SU-DHL-6 (cell line): ENCODE measurements around the gene KCNB1.

Experiments
- H2AFZ ChIP-seq: fragments of 200-600 bp; sonication (generic); 2 replicates; pipeline ENCODE4 v1.6.1; 2014; ENCODE audit warnings: low read depth, mild to moderate bottlenecking, moderate library complexity, mixed read lengths, antibody characterized with exemption, low read length; ENCODE audit not compliant: severe bottlenecking
- H3F3A ChIP-seq: fragments of 200-600 bp; shearing (Covaris generic); 2 replicates; pipeline ENCODE4 v1.6.0; 2016; ENCODE audit warnings: antibody characterized with exemption, mild to moderate bottlenecking; ENCODE audit not compliant: insufficient read depth
- H3K27ac ChIP-seq: fragments of 200-600 bp; sonication (generic); 2 replicates; pipeline ENCODE4 v1.5.1; 2016; ENCODE audit warnings: low read depth, mild to moderate bottlenecking, low read length, moderate library complexity, mixed read lengths
- H3K27me3 ChIP-seq: fragments of 200-600 bp; sonication (generic), shearing (Covaris generic); 2 replicates; pipeline ENCODE4 v1.6.0; 2014; ENCODE audit warnings: mild to moderate bottlenecking, low read length
- H3K36me3 ChIP-seq: fragments of 200-600 bp; sonication (generic); 2 replicates; pipeline ENCODE4 v1.6.1; 2014; ENCODE audit warnings: mild to moderate bottlenecking, low read length, mixed read lengths
- H3K4me2 ChIP-seq: fragments of 300-600, 200-600 bp; shearing (Covaris generic), sonication (generic); 2 replicates; pipeline ENCODE4 v1.6.0; 2014; ENCODE audit warnings: low read length, low read depth, mild to moderate bottlenecking; ENCODE audit not compliant: poor library complexity, severe bottlenecking
- H3K4me3 ChIP-seq: fragments of 200-600 bp; sonication (generic); 2 replicates; pipeline ENCODE4 v1.5.1; 2014; ENCODE audit warnings: antibody characterized with exemption, low read length, mild to moderate bottlenecking, mixed read lengths; ENCODE audit not compliant: insufficient read depth, poor library complexity, severe bottlenecking
- H3K79me2 ChIP-seq: fragments of 200-600 bp; sonication (generic); 2 replicates; pipeline ENCODE4 v1.6.1; 2014; ENCODE audit warnings: mild to moderate bottlenecking, low read length, moderate library complexity; ENCODE audit not compliant: insufficient read depth
- H3K9ac ChIP-seq: fragments of 200-600 bp; sonication (generic); 2 replicates; pipeline ENCODE4 v1.7.0; 2014; ENCODE audit warnings: mild to moderate bottlenecking, low read length
- H3K9me2 ChIP-seq: fragments of 200-600 bp; sonication (generic); replicated peaks from 2 replicates; pipeline ENCODE4 v1.6.1; 2014; ENCODE audit warnings: low read length; ENCODE audit not compliant: insufficient read depth
- H3K9me3 ChIP-seq: fragments of 200-600 bp; sonication (generic); 2 replicates; pipeline ENCODE4 v1.6.1; 2014; ENCODE audit warnings: low read length, mixed read lengths; ENCODE audit not compliant: insufficient read depth
- H4K20me1 ChIP-seq: fragments of 200-600 bp; sonication (generic); 2 replicates; pipeline ENCODE4 v1.6.1; 2014; ENCODE audit warnings: low read depth, mild to moderate bottlenecking, antibody characterized with exemption, low read length, moderate library complexity, mixed read lengths
- EZH2phosphoT487 ChIP-seq: fragments of 200-600 bp; sonication (generic), shearing (Covaris generic); conservative IDR thresholded peaks from 2 replicates; pipeline ENCODE4 v1.6.1; 2018; ENCODE audit warnings: mild to moderate bottlenecking, antibody characterized with exemption, low read length, moderate library complexity, mixed read lengths
- TF ChIP-seq, protein P1 (sequence below): fragments of 200-600 bp; sonication (generic); IDR thresholded peaks from one replicate; pipeline ENCODE4 v1.5.1; 2017; ENCODE audit warnings: antibody characterized with exemption, mild to moderate bottlenecking, low read length, moderate library complexity; ENCODE audit not compliant: insufficient read depth, poor library complexity, severe bottlenecking

The KCNB1 gene

DNA sequence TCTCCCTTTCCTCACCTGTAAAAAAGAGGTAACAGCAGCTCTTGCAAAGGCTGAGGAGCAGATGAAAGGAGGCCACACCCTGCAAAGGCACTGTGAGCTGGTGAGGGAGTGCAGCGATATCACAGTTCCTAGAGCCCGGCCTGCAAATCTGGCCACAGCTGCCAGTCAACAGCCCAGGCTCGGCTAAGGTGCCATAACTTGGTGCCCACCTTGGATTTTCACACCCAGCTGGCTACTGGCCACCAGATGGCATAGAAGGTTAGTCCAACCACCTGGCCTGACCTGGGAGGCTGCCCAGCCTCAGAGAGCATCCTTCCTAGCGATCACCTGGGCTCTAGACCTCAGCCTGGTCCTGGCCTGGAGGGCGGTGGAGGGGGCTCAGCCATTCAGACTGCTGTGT, 46.8 kb downstream of the KCNB1 start:
- H3K9me3 ChIP-seq: no peaks in the 10 kb centered on the region
- H3K79me2 ChIP-seq: no peaks in the 10 kb centered on the region
- no peak overlapping the region for H2AFZ ChIP-seq
- H3K4me3 ChIP-seq: no peak overlapping the region
- no peak overlapping the region for H3K9ac ChIP-seq
- TF ChIP-seq, protein P1, sequence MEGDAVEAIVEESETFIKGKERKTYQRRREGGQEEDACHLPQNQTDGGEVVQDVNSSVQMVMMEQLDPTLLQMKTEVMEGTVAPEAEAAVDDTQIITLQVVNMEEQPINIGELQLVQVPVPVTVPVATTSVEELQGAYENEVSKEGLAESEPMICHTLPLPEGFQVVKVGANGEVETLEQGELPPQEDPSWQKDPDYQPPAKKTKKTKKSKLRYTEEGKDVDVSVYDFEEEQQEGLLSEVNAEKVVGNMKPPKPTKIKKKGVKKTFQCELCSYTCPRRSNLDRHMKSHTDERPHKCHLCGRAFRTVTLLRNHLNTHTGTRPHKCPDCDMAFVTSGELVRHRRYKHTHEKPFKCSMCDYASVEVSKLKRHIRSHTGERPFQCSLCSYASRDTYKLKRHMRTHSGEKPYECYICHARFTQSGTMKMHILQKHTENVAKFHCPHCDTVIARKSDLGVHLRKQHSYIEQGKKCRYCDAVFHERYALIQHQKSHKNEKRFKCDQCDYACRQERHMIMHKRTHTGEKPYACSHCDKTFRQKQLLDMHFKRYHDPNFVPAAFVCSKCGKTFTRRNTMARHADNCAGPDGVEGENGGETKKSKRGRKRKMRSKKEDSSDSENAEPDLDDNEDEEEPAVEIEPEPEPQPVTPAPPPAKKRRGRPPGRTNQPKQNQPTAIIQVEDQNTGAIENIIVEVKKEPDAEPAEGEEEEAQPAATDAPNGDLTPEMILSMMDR: no peak
- no peak for TF ChIP-seq EZH2phosphoT487
- no peaks in the 10 kb centered on the region for H3K27me3 ChIP-seq
- H3F3A ChIP-seq: no peaks in the 10 kb centered on the region
- no peaks in the 10 kb centered on the region for H3K9me2 ChIP-seq
- H4K20me1 ChIP-seq: no peaks in the 10 kb centered on the region
- H3K36me3 ChIP-seq: no peaks in the 10 kb centered on the region
- no peak overlapping the region for H3K4me2 ChIP-seq
- H3K27ac ChIP-seq: no peak overlapping the region

GRCh38 chr20:49433333-49433732, 49.1 kb downstream of the KCNB1 start:
- Histone ChIP-seq H3K36me3 (no peaks in the 10 kb centered on the region), H3K79me2 (no peaks in the 10 kb centered on the region), H3K4me2 (no peak overlapping the region), H3K9me3 (no peaks in the 10 kb centered on the region), H3K9ac (no peak overlapping the region), H3K27ac (no peak overlapping the region), H2AFZ (no peak overlapping the region), H4K20me1 (no peaks in the 10 kb centered on the region), H3K4me3 (no peak overlapping the region), H3K9me2 (no peaks in the 10 kb centered on the region), H3F3A (no peaks in the 10 kb centered on the region), H3K27me3 (no peaks in the 10 kb centered on the region)
- TF ChIP-seq, protein P1: no peak
- TF ChIP-seq EZH2phosphoT487: no peak

DNA sequence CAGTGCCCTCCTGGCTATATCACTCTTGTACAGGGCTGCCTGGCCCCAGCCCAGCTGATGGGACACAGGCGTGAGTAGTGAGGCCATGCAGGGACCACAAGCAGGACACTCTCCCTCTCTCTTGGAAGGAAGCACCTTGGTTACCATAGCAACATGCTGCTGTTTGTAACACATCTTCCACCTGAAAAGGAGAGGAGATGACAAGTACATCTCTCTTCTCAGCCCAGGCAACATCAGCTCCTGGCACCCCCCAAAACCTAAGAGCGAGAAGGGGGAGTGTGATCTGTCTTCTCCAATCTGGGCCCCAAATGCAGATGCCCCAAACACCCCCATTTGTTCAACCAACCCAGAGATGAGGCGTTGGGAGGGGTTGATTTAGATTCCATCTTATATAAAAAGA, 49.9 kb downstream of the KCNB1 start:
- Histone ChIP-seq H3K79me2 (no peaks in the 10 kb centered on the region), H3K27me3 (no peaks in the 10 kb centered on the region), H3K4me2 (no peak overlapping the region), H3K9ac (no peak overlapping the region), H3F3A (no peaks in the 10 kb centered on the region), H3K9me2 (no peaks in the 10 kb centered on the region), H2AFZ (no peak overlapping the region), H3K36me3 (no peaks in the 10 kb centered on the region), H3K9me3 (no peaks in the 10 kb centered on the region), H3K4me3 (no peak overlapping the region), H3K27ac (no peak overlapping the region), H4K20me1 (no peaks in the 10 kb centered on the region)
- TF ChIP-seq EZH2phosphoT487: no peak
- TF ChIP-seq, protein P1: no peak

DNA sequence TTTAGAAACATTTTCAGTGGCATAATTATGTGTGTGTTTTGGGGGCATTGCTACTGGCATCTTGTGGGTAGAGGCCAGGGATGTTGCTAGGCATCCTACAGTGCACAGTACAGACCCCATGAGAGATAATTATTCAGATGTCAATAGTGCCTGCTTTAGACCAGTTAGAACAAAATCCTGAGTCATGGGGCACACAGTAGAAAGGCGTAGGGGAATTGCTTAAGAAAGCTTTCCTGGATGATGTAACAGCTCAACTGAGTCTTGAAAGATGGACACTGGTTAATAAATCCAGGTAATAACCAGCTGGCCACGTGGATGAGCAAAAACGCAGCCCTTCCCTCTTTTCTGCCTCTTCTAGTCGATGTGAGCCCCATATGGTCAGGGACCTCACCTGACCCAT, 51.1 kb downstream of the KCNB1 start:
- Histone ChIP-seq H3K9me3 (no peaks in the 10 kb centered on the region), H3K79me2 (no peaks in the 10 kb centered on the region), H3K4me3 (no peak overlapping the region), H3K27ac (no peak overlapping the region), H3F3A (no peaks in the 10 kb centered on the region), H3K9me2 (no peaks in the 10 kb centered on the region), H3K27me3 (no peaks in the 10 kb centered on the region), H3K4me2 (no peak overlapping the region), H3K36me3 (no peaks in the 10 kb centered on the region), H2AFZ (no peak overlapping the region), H4K20me1 (no peaks in the 10 kb centered on the region), H3K9ac (no peak overlapping the region)
- TF ChIP-seq, protein P1: no peak
- no peak for TF ChIP-seq EZH2phosphoT487
